GM19463 (cell line): ENCODE measurements around the gene ZNF573.
"Not testable (repeated sequence)": the region's sequence is repeated elsewhere in the genome, so short reads cannot be mapped to it uniquely, and the experiment has no call there.

Source experiments
- ATAC-seq: cut with Tn5 transposase; IDR thresholded peaks from one replicate; pipeline ENCODE4 v1.9.1; 2021; ENCODE audit warnings: mild to moderate bottlenecking, moderate library complexity; ENCODE audit not compliant: unreplicated experiment

Gene ZNF573

DNA sequence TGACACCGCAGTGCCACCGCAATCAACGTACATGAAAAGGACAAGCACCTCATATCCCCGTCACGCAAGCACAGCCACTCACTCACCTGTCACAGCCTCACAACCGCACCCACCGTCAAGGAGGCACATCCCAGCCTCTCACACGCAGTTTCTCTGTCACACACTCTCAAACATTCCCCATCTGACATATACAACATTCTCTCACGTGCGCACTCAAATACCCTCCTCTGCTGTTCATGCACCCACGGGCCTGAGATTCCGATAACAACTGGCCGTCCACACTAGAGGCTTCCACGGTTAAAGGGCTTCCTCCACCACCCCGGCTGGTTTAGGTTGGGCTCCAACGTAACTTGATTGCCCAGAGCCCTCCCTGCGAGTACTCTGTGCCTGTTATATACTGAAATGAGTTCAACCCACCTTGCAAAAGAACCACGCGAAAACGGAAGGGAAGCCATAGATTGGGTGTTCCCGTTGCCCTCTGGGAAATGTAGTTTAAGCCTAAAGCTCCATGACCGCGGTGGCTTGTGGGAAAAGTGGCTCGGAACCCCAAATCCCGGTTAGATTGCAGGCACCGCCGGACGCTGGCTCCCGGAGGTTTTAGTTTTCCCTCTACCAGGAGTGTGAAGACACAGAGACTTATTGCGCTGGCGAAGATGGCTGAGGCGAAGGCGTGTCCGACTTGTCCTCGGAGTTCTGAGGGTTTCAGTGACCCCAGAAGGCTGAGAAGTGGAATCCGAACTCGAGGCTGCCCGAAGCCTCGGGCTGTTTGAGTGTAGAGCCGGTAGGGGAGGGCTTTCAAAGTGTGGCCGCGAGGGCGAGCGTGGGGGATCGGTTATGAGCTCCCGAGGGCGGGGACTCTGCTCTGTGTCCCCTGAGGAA is at the start of gene ZNF573:
Gene ZNF573, minus strand, starts transcription at position 460 of the 879 bp plus-strand sequence. CDS start 5,857 bp downstream, outside the sequence.
- ATAC-seq, result peak; percentile 78

DNA sequence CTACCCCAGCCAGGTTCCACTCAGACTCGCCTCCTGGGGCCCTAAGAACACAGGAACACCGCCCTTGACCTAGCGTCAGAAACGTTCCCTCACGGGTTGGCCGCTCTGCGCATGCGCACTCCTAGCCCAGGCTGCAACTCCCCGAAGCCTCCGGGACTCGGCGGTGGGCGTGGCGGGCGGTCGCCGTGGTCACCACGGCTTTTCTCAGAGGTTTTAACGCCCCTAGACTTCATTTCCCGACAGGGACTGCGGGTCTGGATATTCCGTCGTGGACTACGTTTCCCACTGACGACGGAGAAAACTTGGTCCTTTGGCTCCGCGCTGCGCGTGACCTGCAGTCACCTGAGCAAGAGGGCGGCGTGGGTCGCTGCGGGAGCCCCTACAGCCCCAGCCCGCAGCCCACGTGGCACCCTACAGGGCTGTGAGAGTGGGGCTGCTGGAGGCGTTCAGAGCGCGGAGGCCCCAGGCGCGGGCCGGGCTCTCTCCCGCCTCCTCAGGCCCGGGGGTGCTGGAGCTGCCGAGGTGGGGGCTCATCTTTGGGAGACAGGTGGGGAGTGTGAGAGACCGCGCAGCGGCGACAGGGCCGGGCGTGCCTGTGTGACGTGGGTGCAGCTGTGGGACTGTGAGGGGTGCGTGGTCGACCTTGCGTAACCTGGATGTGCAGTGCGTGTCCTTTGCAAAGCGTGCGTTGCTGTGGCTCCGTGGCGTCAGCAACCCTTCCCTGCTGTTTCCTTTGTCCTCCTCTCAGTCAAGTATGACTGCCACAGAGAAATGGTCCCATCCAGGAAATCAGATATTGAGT is 38.0 kb upstream of the ZNF573 start:
- ATAC-seq, result no peak

DNA sequence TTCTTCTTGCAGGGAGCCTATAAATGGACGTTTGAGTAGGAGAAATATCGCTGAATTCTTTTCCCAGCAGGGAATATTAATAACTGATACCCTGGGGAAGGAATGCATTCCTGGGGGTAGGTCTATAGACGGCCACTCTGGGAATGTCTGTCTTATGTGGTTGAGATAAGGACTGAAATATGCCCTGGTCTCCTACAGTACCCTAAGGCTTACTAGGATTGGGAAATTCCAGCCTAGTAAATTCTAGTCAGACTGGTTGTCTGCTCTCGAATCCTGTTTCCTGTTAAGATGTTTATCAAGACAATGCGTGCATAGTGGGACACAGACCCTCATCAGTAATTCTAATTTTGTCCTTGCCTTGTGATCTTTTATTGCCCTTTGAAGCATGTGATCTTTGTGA is 36.2 kb upstream of the ZNF573 start:
- not testable (repeated sequence) for ATAC-seq

DNA sequence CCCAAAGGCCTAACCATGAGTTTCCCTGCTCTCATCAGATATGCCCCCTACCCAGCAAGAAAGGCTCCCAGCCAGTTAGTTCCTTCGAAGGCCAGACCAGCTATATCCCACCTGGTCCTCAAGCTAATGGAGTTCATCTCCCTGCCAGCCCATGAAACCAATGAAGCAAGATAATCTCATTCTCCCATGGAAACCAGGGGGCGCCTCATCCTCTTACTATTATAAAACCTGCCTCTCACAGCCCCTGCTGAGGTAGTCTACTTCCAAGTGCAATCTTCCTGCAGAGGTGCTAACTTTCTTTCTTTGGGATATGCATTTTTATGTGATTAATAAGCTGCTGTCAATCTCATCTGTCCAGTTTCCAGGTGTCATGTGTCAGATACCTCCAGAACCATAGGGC is 34.0 kb upstream of the ZNF573 start:
- no peak for ATAC-seq

DNA sequence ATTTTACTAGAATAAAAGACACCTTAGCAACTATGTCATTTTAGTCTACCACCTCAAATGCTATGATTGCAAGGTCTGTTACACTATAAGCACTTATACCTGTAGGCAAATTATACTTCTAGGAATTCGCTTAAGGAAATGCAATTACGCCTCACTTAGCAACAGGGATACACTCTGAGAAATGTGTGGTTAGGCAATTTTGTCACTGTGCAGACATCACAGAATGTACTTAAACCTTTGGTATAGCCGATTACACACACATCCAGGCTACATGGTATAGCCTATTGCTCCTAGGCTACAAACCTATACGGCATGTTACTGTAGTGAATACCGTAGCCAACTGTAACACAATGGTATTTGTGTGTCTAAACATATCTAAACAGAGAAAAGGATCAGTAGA is 30.0 kb upstream of the ZNF573 start:
- no peak for ATAC-seq

DNA sequence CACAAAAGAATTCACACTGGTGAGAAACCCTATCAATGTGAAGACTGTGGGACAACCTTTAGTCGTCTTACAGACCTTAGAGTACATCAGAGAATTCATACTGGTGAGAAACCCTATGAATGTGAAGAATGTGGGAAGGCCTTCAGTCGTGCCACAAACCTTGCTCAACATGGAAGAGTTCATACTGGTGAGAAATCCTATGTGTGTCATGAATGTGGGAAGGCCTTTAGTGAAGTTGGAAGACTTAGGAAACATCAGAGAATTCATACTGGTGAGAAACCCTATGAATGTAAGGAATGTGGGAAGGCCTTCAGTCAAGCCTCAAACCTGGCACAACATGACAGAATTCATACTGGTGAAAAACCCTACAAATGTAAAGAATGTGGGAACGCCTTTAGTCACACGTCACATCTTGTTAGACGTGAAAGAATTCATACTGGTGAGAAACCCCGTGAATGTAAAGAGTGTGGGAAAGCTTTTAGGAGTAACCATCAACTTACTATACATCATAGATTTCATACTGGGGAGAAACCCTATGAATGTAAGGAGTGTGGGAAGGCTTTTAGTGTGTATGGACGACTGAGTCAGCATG is 24.0 kb upstream of the ZNF573 start:
- no peak for ATAC-seq

DNA sequence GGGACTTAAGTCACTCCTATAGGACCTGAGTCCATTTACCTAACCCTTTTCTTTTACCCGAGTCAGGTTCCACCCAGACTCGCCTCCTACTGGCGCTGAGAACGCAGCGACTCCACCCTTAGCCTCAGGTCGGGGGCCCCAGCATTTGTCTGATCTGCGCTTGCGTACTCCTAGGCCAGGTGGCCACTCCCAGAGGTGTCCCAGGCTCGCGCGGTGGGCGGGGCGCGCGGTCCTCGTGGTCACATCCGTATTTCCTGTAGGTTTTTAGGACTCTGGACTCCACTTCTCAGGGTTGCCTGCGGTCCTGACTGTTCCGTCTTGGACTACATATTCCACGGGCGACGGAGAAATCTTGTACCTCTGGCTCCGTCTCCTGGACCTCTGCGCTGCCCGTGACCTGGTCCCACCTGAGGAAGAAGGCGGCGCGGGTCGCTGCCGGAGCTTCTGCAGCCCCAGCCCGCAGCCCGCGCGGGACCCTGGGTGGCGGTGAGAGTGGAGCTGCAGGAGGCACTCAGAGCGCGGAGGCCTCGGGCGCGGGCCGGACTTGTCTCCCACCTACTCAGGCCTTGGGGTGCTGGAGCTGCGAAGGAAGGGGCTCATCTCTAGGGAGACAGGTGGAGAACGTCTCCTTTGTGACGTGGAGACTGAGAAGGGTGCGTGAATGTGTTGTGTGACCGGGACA is 11.0 kb upstream of the ZNF573 start:
- no peak for ATAC-seq

DNA sequence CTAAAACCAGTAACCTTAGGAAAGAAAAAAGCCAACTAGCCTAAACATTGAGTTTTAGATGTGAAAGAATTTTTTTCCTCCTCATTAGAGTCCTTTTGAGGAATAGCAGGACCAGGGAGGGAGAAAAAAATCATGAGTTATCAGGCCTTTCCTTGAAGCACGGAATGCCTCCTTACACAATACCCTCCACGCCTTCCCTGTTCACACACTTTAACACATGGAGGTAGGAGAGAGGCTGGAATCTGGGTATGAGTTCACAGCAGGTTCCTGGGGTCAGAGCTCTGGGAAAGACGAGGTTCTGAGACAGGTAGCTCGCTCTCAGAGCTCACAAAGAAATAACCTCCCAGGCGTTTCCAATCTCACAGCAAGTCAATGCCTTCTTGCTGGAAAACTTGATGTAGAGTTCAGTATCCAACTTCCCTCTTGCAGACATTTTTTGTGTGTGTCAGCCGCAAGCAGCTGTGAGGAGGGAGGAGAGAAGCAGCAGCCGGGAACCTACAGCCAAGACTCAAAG is 716 bp downstream of the ZNF573 start:
- no peak for ATAC-seq

DNA sequence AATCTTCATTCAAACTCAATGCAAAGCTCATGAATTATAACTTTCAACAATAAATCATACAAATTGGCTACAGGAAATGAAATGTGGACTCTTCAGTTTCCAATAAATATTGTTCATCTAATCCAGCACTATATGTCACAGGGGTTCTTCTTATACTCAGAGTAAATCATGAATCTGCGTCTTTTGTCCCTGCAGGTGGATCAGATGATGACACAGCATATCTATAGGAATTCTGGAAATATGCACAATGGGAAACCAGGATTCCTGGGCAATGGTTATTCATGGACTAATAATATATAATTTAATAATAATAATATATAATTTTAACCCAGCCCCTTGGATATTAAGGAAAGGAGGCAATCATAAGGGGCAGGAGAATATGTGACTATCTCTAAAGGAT is 8.4 kb downstream of the ZNF573 start:
- no peak for ATAC-seq

DNA sequence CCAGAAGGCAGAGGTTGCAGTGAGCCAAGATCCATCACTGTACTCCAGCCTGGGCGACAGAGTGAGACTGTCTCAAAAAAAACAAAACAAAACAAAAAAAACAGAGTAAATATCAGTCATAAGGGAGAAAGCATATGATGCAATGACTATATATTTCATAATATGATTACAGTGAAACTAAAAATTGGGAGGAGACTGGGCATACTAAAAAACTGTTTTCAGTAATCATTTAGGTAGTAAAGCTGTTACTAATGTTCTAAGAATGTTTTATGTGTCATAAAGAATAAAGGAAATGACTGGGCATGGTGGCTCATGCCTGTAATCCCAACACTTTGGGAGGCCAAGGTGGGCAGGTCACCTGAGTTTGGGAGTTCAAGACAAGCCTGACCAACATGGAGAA is 15.9 kb downstream of the ZNF573 start:
- no peak for ATAC-seq

DNA sequence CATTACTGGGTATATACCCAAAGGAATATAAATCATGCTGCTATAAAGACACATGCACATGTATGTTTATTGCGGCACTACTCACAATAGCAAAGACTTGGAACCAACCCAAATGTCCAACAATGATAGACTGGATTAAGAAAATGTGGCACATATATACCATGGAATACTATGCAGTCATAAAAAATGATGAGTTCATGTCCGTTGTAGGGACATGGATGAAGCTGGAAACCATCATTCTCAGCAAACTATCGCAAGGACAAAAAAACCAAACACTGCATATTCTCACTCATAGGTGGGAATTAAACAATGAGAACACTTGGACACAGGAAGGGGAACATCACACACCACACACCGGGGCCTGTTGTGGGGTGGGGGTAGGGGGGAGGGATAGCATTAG is 21.7 kb downstream of the ZNF573 start:
- ATAC-seq, result not testable (repeated sequence)

DNA sequence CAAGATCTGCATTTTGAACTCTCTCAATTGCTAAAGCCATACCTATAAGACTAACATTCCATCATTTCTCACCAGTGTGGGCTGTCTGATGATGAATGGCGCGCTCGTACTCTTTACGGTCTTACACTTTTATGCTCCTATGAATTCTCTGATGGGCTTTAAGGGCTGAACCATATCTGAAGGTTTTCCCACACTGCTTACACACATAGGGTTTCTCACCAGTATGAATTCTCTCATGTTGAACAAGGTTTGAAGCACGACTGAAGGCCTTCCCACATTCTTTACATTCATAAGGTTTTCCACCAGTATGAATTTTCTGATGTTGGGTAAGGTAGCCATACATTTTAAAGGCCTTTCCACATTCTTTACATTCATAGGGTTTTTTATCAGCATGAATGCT is 41.0 kb downstream of the ZNF573 start:
- no peak for ATAC-seq

DNA sequence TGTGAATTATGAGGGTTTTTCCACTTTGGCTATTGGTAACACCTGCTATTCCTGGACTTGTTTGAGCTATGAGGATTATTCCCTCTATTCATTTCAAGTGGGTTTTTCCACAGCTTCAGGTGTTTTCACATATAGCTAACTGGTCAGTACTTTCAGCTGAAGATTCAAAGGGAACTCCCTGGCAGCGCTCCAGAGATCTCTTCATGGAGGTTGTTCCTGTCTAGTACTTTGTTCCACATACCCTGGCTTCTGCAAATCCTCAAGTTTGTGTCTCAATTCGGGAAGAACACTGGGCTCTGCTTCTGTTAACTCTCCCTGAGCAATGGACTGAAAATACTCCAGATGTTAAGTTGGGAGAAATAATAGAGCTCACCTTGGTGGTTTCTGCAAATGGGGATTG is 54.2 kb downstream of the ZNF573 start:
- ATAC-seq, result no peak

DNA sequence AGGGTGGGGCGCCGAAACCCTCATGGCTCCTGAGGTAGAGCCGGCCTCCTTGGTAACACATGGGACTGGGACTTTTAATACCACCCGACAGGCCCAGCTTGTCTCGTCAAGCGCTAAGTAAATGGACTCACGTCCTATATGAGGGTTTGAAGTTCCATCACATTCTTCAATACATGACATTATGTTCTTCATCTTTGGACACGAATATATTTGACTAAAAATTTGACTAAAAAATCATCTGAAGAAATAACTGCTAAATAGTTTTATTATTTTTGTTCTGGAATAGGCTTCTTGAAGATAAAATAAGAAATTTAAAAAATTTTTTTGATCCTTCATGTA is 59.5 kb downstream of the ZNF573 start:
- no peak for ATAC-seq

DNA sequence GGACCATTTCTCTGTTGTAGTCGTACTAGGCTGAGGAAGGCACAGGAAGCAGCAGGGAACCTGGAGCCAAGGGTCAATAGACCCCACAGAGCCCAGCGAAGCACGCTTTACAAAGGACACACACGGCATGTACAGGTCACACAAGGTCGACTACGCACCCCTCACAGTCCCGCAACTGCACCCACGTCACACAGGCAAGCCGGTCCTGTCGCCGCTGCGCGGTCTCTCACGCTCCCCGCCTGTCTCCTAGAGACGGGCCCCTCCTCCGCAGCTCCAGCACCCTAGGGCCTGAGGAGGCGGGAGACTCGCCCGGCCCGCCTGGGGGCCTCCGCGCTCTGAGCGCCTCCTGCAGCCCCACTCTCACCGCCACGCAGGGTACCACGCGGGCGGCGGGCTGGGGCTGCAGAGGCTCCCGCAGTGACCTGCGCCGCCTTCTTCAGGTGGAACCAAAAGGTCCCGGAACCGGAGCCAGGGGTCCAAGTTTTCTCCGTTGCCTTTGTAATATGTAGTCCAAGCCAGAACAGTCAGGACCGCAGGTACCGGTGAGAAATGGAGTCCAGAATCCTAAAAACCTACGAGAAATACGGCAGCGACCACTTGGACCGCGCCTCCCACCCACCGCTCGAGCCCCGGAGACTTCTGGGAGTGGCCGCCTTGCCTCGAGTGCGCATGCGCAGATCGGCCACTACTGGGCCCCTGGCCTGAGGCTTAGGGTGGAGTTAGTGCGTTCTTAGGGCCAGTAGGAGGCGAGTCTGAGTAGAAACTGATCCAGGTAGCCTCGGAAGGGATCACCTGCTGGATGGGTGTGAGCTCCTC is 60.1 kb downstream of the ZNF573 start, which contains the start of gene ZNF607:
Gene ZNF607, minus strand, starts transcription at position 651 of the 816 bp plus-strand sequence. CDS start 8,143 bp downstream, outside the sequence.
- ATAC-seq, result peak; percentile 92

DNA sequence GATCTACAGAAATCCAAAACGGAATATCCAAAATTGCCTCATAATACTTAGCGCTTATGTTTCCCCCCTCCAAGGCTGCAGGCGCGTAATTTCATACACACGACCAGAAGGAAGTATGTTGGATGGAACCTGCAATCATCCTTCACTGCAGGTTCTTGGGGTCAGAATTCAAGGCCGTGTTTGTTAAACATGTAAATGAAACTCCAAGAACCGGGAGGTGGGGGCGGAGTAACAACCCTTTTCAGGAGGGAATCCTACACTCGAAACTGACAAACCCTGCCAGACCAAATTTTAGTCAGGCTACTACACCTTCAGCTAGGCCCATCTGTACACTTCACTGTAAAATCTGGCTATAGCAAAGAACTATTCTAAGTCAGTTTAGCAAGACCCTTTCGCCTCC is 61.1 kb downstream of the ZNF573 start:
- ATAC-seq, result no peak

DNA sequence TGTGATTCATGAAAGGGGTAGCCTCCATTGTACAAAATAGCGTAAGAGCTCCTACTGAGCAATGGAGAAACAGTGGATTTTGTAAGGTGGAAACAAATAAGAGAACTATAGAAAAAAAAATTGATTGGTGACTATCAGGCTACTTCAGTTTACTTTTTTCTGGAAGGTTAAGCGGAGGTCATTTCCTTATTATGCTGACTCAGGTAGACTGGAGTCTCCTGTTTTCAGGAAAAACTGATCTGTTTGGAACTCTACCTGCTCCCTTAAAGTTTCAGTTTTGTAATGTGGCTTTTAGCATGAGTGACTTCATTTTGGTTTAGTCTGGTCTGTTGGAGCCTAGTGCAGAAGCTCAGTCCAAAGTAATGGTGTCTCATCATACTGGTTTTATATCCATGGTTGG is 63.2 kb downstream of the ZNF573 start:
- ATAC-seq, result no peak

DNA sequence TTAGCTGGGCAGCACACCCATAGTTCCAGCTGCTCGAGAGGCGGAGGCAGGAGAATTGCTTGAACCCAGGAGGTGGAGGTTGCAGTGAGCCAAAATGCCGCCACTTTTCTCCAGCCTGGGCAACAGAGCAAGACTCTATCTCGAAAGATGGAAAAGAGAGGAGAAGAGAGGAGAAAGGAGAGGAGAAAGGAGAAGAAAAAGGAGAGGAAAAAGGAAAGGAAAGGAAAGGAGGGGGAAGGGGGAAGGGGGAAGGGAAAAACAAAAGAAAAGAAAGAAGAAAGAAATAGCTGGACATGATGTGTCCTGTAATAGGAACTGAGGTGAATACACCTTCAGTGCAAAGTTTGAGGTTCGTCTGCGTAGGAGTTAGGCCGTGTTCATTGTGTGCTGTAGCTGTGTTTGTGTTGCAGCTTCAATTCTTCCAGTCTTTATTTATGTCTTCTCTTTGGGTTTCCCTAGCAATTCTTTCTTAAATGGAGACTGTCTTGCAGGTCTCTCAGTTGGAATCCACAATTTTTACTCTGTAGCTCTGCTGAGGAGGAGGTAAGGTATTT is 73.3 kb downstream of the ZNF573 start:
- no peak for ATAC-seq

DNA sequence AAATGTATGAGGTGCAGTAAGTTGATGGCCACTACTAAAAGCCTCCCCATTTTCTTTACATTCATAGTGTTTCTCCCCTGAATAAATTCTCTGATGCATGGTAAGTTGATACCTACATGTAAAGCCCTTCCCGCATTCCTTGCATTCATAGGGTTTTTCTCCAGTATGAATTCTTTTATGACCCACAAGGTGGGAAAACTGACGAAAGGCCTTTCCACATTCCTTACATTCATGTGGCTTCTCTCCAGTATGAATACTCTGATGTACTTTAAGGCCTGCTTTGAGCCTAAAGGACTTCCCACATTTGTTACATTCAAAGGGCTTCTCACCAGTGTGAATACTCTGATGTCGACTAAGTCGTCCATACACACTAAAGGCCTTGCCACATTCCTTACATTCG is 80.3 kb downstream of the ZNF573 start:
- ATAC-seq, result no peak

DNA sequence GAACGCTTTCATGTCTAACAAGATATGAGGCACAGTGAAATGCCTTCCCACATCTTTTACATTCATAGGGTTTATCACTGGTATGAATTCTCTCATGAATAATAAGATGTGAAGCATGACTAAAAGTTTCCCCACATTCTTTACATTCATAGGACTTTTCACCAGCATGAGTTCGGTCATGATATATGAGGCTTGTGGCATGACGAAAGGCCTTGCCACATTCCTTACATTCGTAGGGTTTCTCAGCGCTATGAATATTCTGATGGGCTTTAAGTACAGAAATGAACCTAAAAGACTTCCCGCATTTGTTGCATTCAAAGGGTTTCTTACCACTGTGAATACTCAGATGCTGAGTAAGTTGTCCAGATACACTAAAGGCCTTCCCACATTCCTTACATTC is 81.2 kb downstream of the ZNF573 start:
- ATAC-seq, result no peak
